Hepatocyte (in vitro differentiated cells): ENCODE data around the gene RNF208.

Experiments used
- CTCF ChIP-seq: fragments of 200-600 bp; sonication (generic); IDR thresholded peaks from 2 replicates; pipeline ENCODE4 v1.5.1; 2016; ENCODE audit warnings: antibody characterized with exemption, mild to moderate bottlenecking; ENCODE audit not compliant: poor library complexity
- EZH2phosphoT487 ChIP-seq: fragments of 200-600 bp; sonication (generic); IDR thresholded peaks from one replicate; pipeline ENCODE4 v1.6.1; 2018; ENCODE audit warnings: antibody characterized with exemption, mild to moderate bottlenecking, low read depth, moderate library complexity; ENCODE audit not compliant: unreplicated experiment, severe bottlenecking

- TF ChIP-seq CTCF (no peak), EZH2phosphoT487 (no peak)
Measured at GRCh38 chr9:137231372-137232039, 9.5 kb upstream of the RNF208 start.
